Measurements from ENCODE around the gene HDLBP. TPM values are rescaled to one million over a fixed set of nuclear protein-coding genes. Genes with fewer than 3 reads are reported as not detected.
"Not testable (repeated sequence)": the region's sequence is repeated elsewhere in the genome, so short reads cannot be mapped to it uniquely, and the experiment has no call there.

Gene HDLBP
- total RNA-seq, 4 donors from 2014 or later = 239 to 310 (median 273) TPM

DNA sequence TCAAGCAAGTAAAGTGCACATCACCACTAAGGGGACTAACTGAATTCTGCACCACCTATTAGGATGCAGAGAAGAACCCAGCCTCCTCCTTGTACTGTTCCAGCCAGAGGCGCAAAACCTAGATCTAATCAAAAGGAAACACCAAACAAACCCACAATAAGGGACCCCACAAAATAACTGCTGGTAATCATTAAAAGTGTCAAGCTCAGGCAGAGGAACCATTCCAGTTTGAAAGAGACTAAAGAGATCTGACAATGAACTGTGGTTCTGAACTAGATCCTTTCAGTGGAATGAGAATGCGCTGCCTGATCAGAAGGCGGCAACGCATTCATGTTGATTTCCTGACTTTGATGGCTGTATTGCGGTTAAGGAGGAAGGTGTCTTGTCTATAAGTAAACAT lies 16.8 kb downstream of the HDLBP start:
- no peak for TF ChIP-seq POLR2A (IDR thresholded peaks at IDR 0.05)
- TF ChIP-seq, protein P1, sequence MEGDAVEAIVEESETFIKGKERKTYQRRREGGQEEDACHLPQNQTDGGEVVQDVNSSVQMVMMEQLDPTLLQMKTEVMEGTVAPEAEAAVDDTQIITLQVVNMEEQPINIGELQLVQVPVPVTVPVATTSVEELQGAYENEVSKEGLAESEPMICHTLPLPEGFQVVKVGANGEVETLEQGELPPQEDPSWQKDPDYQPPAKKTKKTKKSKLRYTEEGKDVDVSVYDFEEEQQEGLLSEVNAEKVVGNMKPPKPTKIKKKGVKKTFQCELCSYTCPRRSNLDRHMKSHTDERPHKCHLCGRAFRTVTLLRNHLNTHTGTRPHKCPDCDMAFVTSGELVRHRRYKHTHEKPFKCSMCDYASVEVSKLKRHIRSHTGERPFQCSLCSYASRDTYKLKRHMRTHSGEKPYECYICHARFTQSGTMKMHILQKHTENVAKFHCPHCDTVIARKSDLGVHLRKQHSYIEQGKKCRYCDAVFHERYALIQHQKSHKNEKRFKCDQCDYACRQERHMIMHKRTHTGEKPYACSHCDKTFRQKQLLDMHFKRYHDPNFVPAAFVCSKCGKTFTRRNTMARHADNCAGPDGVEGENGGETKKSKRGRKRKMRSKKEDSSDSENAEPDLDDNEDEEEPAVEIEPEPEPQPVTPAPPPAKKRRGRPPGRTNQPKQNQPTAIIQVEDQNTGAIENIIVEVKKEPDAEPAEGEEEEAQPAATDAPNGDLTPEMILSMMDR (IDR thresholded peaks at IDR 0.05) = no peak
- no peak overlapping the region for H3K4me3 ChIP-seq
- H3K4me1 ChIP-seq = peaks cover 0 to 20% (median 0%) of the 10 kb centered on the region in 3 donors
- DNase-seq = no peak
- no peaks in the 10 kb centered on the region for H3K27me3 ChIP-seq
- peaks cover 0 to 12% (median 0%) of the 10 kb centered on the region in 3 donors for H3K36me3 ChIP-seq
- intact Hi-C loops (cut with DNase I) = no loop called here
- H3K9me3 ChIP-seq = no peaks in the 10 kb centered on the region
- whole genome bisulfite sequencing, 2 donors = 80 to 91% methylated on average over 5 of the region's 5 CpGs
- H3K27ac ChIP-seq = no peak overlapping the region

DNA sequence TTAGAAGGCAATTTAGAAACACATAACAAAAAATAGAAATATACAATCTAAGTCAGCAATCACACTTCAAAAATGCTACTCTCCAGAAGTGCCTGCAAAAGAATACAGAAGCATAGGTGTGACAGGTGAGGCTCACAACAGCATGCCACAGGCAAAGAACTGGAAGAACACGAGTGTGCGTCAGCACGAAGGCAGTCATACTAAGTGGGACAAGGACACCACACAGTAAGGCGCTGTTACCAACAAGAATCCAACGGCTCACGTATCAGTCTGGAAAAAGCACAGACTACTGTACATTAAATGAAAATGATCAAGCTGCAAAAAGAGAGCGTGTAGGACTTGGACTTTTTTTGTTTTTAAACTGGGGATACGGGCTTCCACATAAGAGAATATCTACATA lies 18.7 kb downstream of the HDLBP start:
- DNase-seq = no peak
- Histone ChIP-seq H3K4me1 (peaks cover 0 to 27% (median 0%) of the 10 kb centered on the region in 3 donors), H3K4me3 (no peak overlapping the region), H3K9me3 (no peaks in the 10 kb centered on the region), H3K27ac (no peak overlapping the region), H3K27me3 (no peaks in the 10 kb centered on the region), H3K36me3 (peaks cover 0 to 12% (median 0%) of the 10 kb centered on the region in 3 donors)
- intact Hi-C loops (cut with DNase I) = no loop called here
- 93 to 94% methylated on average over 8 of the region's 8 CpGs for WGBS, 2 donors
- TF ChIP-seq, protein P1 (IDR thresholded peaks at IDR 0.05) = no peak
- no peak for TF ChIP-seq POLR2A (IDR thresholded peaks at IDR 0.05)

DNA sequence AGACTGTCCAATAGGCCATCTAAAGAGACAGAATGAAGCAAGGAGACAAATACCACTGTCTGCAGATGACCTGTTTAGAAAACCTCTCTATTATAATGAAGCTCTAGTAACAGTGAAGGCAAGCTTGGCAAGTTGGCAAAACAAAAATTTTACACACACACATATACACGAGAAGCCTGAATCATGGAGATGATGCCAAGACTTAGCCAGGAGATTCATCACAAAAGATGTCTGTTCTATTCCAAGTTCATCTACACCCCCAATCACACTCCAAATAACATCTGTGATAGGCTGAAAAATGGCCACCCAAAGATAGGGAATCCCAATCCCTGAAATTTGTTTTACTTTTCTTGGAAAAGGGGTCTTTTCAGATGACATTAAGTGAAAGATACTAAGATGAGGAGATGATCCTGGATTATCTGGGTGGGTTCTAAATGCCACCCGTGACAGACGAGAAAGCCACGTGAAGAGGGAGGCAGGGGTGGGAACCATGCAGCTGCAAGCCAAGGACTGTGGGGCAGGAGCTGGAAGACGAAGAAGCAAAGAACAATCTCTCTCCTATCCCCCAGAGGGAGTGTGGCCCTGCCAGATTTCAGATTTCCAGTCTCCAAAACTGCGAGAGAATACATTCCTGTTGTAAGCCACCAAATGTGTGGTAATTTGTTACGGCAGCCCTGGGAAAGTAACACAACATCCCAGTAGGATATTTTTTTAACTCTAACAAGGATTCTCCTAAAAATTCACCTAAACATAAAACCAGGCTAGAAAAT lies 20.0 kb downstream of the HDLBP start:
- H3K9me3 ChIP-seq = no peaks in the 10 kb centered on the region
- 77 to 85% methylated on average over 7 of the region's 7 CpGs for WGBS, 2 donors
- TF ChIP-seq POLR2A (IDR thresholded peaks at IDR 0.05) = no peak
- TF ChIP-seq, protein P1 (IDR thresholded peaks at IDR 0.05) = no peak
- peaks cover 0 to 33% (median 3%) of the 10 kb centered on the region in 3 donors for H3K4me1 ChIP-seq
- no peak overlapping the region for H3K27ac ChIP-seq
- intact Hi-C loops (cut with DNase I) = no loop called here
- no peak for DNase-seq
- no peaks in the 10 kb centered on the region for H3K27me3 ChIP-seq
- no peak overlapping the region for H3K4me3 ChIP-seq
- H3K36me3 ChIP-seq = peaks cover 0 to 12% (median 0%) of the 10 kb centered on the region in 3 donors

DNA sequence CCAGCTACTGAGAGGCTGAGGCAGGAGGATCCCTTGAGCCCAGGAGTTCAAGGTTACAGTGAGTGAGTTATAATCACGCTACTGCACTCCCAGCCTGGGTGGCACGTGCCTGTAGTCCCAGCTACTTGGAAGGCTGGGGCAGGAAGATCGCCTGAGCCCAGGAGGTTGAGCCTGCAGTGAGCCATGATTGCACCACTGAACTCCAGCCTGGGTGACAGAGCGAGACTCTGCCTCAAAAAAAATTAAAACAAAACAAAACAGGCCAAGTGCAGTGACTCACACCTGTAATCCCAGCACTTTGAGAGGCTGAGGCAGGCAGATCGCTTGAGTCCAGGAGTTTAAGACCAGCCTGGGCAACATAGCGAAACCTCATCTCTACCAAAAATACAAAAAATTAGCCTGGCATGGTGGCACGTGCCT lies 22.1 kb downstream of the HDLBP start:
- Histone ChIP-seq H3K36me3 (peaks cover 0 to 20% (median 0%) of the 10 kb centered on the region in 3 donors), H3K27ac (peak overlapping the region in 2 of 4 donors; percentile 4 to 42), H3K4me1 (peaks cover 0 to 47% (median 3%) of the 10 kb centered on the region in 3 donors)
- H3K27me3 ChIP-seq; H3K9me3 ChIP-seq; intact Hi-C loops (cut with DNase I); DNase-seq; H3K4me3 ChIP-seq: not testable (repeated sequence)
- 30 to 69% methylated on average over 5 to 7 of the region's 7 CpGs for WGBS, 2 donors

DNA sequence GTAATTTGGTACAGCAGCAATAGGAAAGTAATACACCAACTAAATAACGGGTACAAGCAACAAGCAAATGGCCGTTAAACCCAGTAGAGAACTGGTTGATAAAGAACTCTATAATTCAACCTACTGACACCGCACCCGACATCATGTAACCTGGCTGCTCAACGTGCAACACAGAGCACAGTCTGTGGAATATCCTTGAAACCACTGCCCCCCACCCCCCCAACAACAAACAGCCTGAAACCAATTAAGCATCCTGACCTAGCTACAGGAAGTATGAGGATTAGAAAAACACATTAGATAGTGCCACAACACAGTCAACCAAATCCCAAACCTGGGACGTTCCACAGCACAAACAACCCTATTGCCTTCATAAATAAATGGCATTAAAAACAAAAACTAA lies 23.5 kb downstream of the HDLBP start:
- 78 to 88% methylated on average over 6 of the region's 6 CpGs for WGBS, 2 donors
- Histone ChIP-seq H3K27ac (no peak overlapping the region), H3K27me3 (no peaks in the 10 kb centered on the region), H3K4me1 (peaks cover 3 to 62% (median 6%) of the 10 kb centered on the region in 3 donors), H3K4me3 (no peak overlapping the region), H3K9me3 (no peaks in the 10 kb centered on the region), H3K36me3 (peaks cover 0 to 12% (median 0%) of the 10 kb centered on the region in 3 donors)
- DNase-seq = no peak
- intact Hi-C loops (cut with DNase I) = no loop called here
- no peak for TF ChIP-seq POLR2A (IDR thresholded peaks at IDR 0.05)
- TF ChIP-seq, protein P1 (IDR thresholded peaks at IDR 0.05) = no peak
